HCT116 (cell line): ENCODE data around the gene DUOXA1. TPM values are rescaled to one million over a fixed set of nuclear protein-coding genes. Genes with fewer than 3 reads are reported as not detected.

Experiments used
- ATAC-seq: fragments of 200-7000 bp; cut with Tn5 transposase; 2 replicates; pipeline ENCODE4 v1.9.1; 2020; ENCODE audit warnings: mild to moderate bottlenecking, moderate library complexity
- BruUV-seq: library from RNA; stranded (reverse); fragments of 400-500 nt; replicated peaks from 2 replicates; lab custom pipeline; 2021; lab: Mats Ljungman, UMichigan
- CTCF ChIA-PET: fragments of 300-600 bp; sonication (Branson Sonifier 250); formaldehyde crosslinking; loops from one replicate; lab custom pipeline; 2021; ENCODE audit warnings: antibody characterized with exemption; lab: Charles Lee
- POLR2A ChIA-PET: fragments of 300-600, 350-600 bp; sonication (Branson Sonifier 250); formaldehyde crosslinking; loops from one replicate; lab custom pipeline; 2021; ENCODE audit warnings: antibody characterized with exemption; lab: Charles Lee
- RAD21 ChIA-PET, 2 experiments: fragments of 300-600 bp; sonication (Branson Sonifier 250); formaldehyde crosslinking; loops; one replicate each; lab custom pipeline; 2023; ENCODE audit warnings: low total read pairs in 2 of 2; ENCODE audit not compliant: uncharacterized antibody in 2 of 2, unreplicated experiment in 2 of 2, low non-redundant PET in 1 of 2; lab: Charles Lee
- DNase-seq: peaks from one replicate; pipeline ENCODE4 v3.0.0-alpha.2; 2010; ENCODE audit warnings: low read depth, low spot score
- H2AFZ ChIP-seq: fragments of 200-600 bp; shearing (Covaris generic), sonication (generic); 2 replicates; pipeline ENCODE4 v1.6.1; 2017; ENCODE audit warnings: low read depth, mixed run types, mixed read lengths, antibody characterized with exemption, low read length; ENCODE audit not compliant: poor library complexity, severe bottlenecking
- H3K27ac ChIP-seq: 2 replicates; pipeline ENCODE4 v1.5.1; 2012; ENCODE audit warnings: low read depth, low read length
- H3K27me3 ChIP-seq: fragments of 200-600 bp; sonication (generic); 2 replicates; pipeline ENCODE4 v1.6.1; 2016; ENCODE audit warnings: mixed run types, low read length, mixed read lengths; ENCODE audit not compliant: insufficient read depth
- H3K36me3 ChIP-seq, 2 experiments: fragments of 200-500 bp in 1 of 2; fragments of 200-600 bp in 1 of 2; sonication (Bioruptor generic) in 1 of 2; sonication (generic) in 1 of 2; 2 replicates each; pipeline versions ENCODE4 v1.5.1 to v1.6.1; 2014 to 2016; ENCODE audit warnings: low read length in 2 of 2, inconsistent platforms in 1 of 2, mixed read lengths in 1 of 2, mixed run types in 1 of 2; ENCODE audit not compliant: insufficient read depth in 2 of 2, control insufficient read depth in 1 of 2
- H3K4me1 ChIP-seq, 2 experiments: fragments of 200-600 bp in 1 of 2; sonication (generic) in 1 of 2; 2 replicates each; pipeline versions ENCODE4 v1.5.1 to v1.6.1; 2012 to 2017; ENCODE audit warnings: low read length in 2 of 2, inconsistent platforms in 1 of 2, mild to moderate bottlenecking in 1 of 2, mixed read lengths in 1 of 2, mixed run types in 1 of 2, moderate library complexity in 1 of 2; ENCODE audit not compliant: insufficient read depth in 2 of 2, control insufficient read depth in 1 of 2
- H3K4me2 ChIP-seq: fragments of 200-600 bp; sonication (generic); 2 replicates; pipeline ENCODE4 v1.6.1; 2017; ENCODE audit warnings: mixed run types, low read length, mixed read lengths
- H3K4me3 ChIP-seq, 2 experiments: fragments of 200-600 bp in 1 of 2; sonication (generic) in 1 of 2; replicated peaks in 1 of 2; 2 replicates each; pipeline ENCODE4 v1.5.1; 2011 to 2016; ENCODE audit warnings: low read length in 2 of 2, control low read depth in 1 of 2, low read depth in 1 of 2, mild to moderate bottlenecking in 1 of 2, mixed read lengths in 1 of 2, mixed run types in 1 of 2
- H3K79me2 ChIP-seq: fragments of 200-600 bp; sonication (generic); 2 replicates; pipeline ENCODE4 v1.6.1; 2017; ENCODE audit warnings: mild to moderate bottlenecking, mixed run types, low read length, moderate library complexity, mixed read lengths; ENCODE audit not compliant: insufficient read depth
- H3K9ac ChIP-seq: fragments of 200-600 bp; sonication (generic); 2 replicates; pipeline ENCODE4 v1.6.1; 2016; ENCODE audit warnings: low read length, mixed read lengths
- H3K9me2 ChIP-seq: fragments of 200-600 bp; sonication (generic), shearing (Covaris generic); 2 replicates; pipeline ENCODE4 v1.6.1; 2017; ENCODE audit warnings: mixed run types, mild to moderate bottlenecking, moderate library complexity; ENCODE audit not compliant: insufficient read depth
- H3K9me3 ChIP-seq, 2 experiments: fragments of 200-500 bp in 1 of 2; fragments of 200-600 bp in 1 of 2; sonication (Bioruptor generic) in 1 of 2; sonication (generic) in 1 of 2; 2 replicates each; pipeline ENCODE4 v1.6.1; 2014 to 2017; ENCODE audit warnings: low read length in 2 of 2, mixed read lengths in 2 of 2, inconsistent platforms in 1 of 2, low read depth in 1 of 2, mild to moderate bottlenecking in 1 of 2, mixed run types in 1 of 2, moderate library complexity in 1 of 2; ENCODE audit not compliant: control insufficient read depth in 1 of 2, insufficient read depth in 1 of 2
- H4K20me1 ChIP-seq: fragments of 200-600 bp; sonication (generic), shearing (Covaris generic); 2 replicates; pipeline ENCODE4 v1.6.1; 2017; ENCODE audit warnings: mixed run types, mild to moderate bottlenecking, moderate library complexity; ENCODE audit not compliant: insufficient read depth
- CEBPB ChIP-seq: IDR thresholded peaks from 2 replicates; pipeline ENCODE4 v1.6.1; 2012; ENCODE audit warnings: low read depth
- EGR1 ChIP-seq: IDR thresholded peaks from 2 replicates; pipeline ENCODE4 v1.6.1; 2012; ENCODE audit warnings: low read depth
- EZH2phosphoT487 ChIP-seq: fragments of 200-600 bp; IDR thresholded peaks from 2 replicates; pipeline ENCODE4 v1.6.1; 2018; ENCODE audit warnings: antibody characterized with exemption, borderline replicate concordance
- FOSL1 ChIP-seq: IDR thresholded peaks from 2 replicates; pipeline ENCODE4 v1.6.1; 2012; ENCODE audit warnings: low read depth
- JUND ChIP-seq: IDR thresholded peaks from 2 replicates; pipeline ENCODE4 v1.6.1; 2012
- MAX ChIP-seq: IDR thresholded peaks from 2 replicates; pipeline ENCODE4 v1.6.1; 2012
- POLR2A ChIP-seq: IDR thresholded peaks from 2 replicates; pipeline ENCODE4 v1.7.0; 2011; ENCODE audit warnings: borderline replicate concordance; ENCODE audit not compliant: insufficient read depth, insufficient read length; ENCODE audit errors: extremely low read depth
- POLR2AphosphoS5 ChIP-seq: IDR thresholded peaks from 2 replicates; pipeline ENCODE4 v1.6.1; 2011; ENCODE audit warnings: mild to moderate bottlenecking, low read depth, low read length, moderate library complexity
- RAD21 ChIP-seq: IDR thresholded peaks from 2 replicates; pipeline ENCODE4 v1.6.1; 2012; ENCODE audit warnings: low read depth, mild to moderate bottlenecking
- SIN3A ChIP-seq: IDR thresholded peaks from 2 replicates; pipeline ENCODE4 v1.6.1; 2012; ENCODE audit warnings: low read depth
- SP1 ChIP-seq: IDR thresholded peaks from 2 replicates; pipeline ENCODE4 v1.6.1; 2012; ENCODE audit warnings: low read depth
- SRF ChIP-seq: IDR thresholded peaks from 2 replicates; pipeline ENCODE4 v1.6.1; 2012; ENCODE audit warnings: low read depth
- TCF7L2 ChIP-seq: IDR thresholded peaks from 2 replicates; pipeline ENCODE4 v1.7.0; 2011; ENCODE audit warnings: borderline replicate concordance, inconsistent platforms; ENCODE audit not compliant: insufficient read depth, insufficient read length; ENCODE audit errors: extremely low read depth
- YY1 ChIP-seq: IDR thresholded peaks from 2 replicates; pipeline ENCODE4 v1.6.1; 2011; ENCODE audit warnings: low read length, low read depth, moderate library complexity, mild to moderate bottlenecking; ENCODE audit not compliant: insufficient replicate concordance; ENCODE audit errors: extremely low read depth
- ZNF274 ChIP-seq: fragments of 200-500 bp; sonication (Bioruptor generic); IDR thresholded peaks from 2 replicates; pipeline ENCODE4 v1.6.1; 2014; ENCODE audit warnings: mild to moderate bottlenecking, low read depth, low read length, inconsistent platforms
- intact Hi-C: fragments of 100-400 bp; cut with micrococcal nuclease; formaldehyde crosslinking; loops from 2 replicates; pipeline ENCODE4 v1.10.0; 2022
- total RNA-seq: library from RNA; stranded (reverse); gene quantifications from one replicate; pipeline ENCODE4 v1.2.1, GENCODE V29; 2021; ENCODE audit not compliant: unreplicated experiment
- TF ChIP-seq, protein P1 (sequence below), 3 experiments: fragments of 200-600 bp in 1 of 3; sonication (generic) in 1 of 3; IDR thresholded peaks in 2 of 3; conservative IDR thresholded peaks in 1 of 3; 2 replicates each; pipeline ENCODE4 v1.5.1; 2012 to 2017; ENCODE audit warnings: low read depth in 2 of 3, low read length in 2 of 3, antibody characterized with exemption in 1 of 3, borderline replicate concordance in 1 of 3, control low read depth in 1 of 3, mild to moderate bottlenecking in 1 of 3, mixed read lengths in 1 of 3, mixed run types in 1 of 3, moderate library complexity in 1 of 3; ENCODE audit not compliant: insufficient read depth in 1 of 3
- TF ChIP-seq, protein P2 (sequence below): IDR thresholded peaks from 2 replicates; pipeline ENCODE4 v1.6.1; 2012
- TF ChIP-seq, protein P3 (sequence below): IDR thresholded peaks from 2 replicates; pipeline ENCODE4 v1.6.1; 2012; ENCODE audit warnings: low read depth

Gene DUOXA1
- total RNA-seq, 1 experiment from 2014 or later, result 2.3 TPM

- peak; percentile 12; the same call in 1 of the 2 replicates for ATAC-seq
- no TSS peak for BruUV-seq
Observed at GRCh38 chr15:45150481-45150880, 20.8 kb upstream of the DUOXA1 start.

More at GRCh38 chr15:45150481-45150880, 20.8 kb upstream of the DUOXA1 start:
- H3K9me2 ChIP-seq, result no peaks in the 10 kb centered on the region
- no peaks in the 10 kb centered on the region for H3K79me2 ChIP-seq
- H3K4me2 ChIP-seq, result no peak overlapping the region
- no peaks in the 10 kb centered on the region for H3K9me3 ChIP-seq
- H3K4me1 ChIP-seq, result peaks cover 0 to 4% of the 10 kb centered on the region in 2 experiments; a peak in 1 of 4 replicates
- CTCF ChIA-PET, result interaction anchor here (1.1 to 1.2 kb wide), 2 partner anchors 24 to 32 kb away, joined by 3 read pairs; no protein-coding TSS in a partner anchor
- no peaks in the 10 kb centered on the region for H4K20me1 ChIP-seq
- intact Hi-C loops, result no loop called here
- POLR2A ChIA-PET, result no interaction called here
- H3K36me3 ChIP-seq, result peaks cover 0 to 2% of the 10 kb centered on the region in 2 experiments; a peak in 1 of 4 replicates
- no peak overlapping the region for H3K9ac ChIP-seq
- no peak for DNase-seq
- no peak overlapping the region for H3K4me3 ChIP-seq
- H3K27me3 ChIP-seq, result no peaks in the 10 kb centered on the region
- TF ChIP-seq, protein P1, sequence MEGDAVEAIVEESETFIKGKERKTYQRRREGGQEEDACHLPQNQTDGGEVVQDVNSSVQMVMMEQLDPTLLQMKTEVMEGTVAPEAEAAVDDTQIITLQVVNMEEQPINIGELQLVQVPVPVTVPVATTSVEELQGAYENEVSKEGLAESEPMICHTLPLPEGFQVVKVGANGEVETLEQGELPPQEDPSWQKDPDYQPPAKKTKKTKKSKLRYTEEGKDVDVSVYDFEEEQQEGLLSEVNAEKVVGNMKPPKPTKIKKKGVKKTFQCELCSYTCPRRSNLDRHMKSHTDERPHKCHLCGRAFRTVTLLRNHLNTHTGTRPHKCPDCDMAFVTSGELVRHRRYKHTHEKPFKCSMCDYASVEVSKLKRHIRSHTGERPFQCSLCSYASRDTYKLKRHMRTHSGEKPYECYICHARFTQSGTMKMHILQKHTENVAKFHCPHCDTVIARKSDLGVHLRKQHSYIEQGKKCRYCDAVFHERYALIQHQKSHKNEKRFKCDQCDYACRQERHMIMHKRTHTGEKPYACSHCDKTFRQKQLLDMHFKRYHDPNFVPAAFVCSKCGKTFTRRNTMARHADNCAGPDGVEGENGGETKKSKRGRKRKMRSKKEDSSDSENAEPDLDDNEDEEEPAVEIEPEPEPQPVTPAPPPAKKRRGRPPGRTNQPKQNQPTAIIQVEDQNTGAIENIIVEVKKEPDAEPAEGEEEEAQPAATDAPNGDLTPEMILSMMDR (IDR thresholded peaks at IDR 0.05 in 2 of 3, conservative IDR thresholded peaks at IDR 0.05 in 1 of 3; ENCODE audit: borderline replicate concordance in 1 of 3, insufficient read depth in 1 of 3, low read depth in 2 of 3, low read length in 2 of 3), result no peak
- TF ChIP-seq POLR2A, result no peak
- no peak for TF ChIP-seq SP1
- TF ChIP-seq RAD21, result no peak
- no peak for TF ChIP-seq TCF7L2
- TF ChIP-seq, protein P2, sequence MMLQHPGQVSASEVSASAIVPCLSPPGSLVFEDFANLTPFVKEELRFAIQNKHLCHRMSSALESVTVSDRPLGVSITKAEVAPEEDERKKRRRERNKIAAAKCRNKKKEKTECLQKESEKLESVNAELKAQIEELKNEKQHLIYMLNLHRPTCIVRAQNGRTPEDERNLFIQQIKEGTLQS, result no peak
- no peak for TF ChIP-seq MAX
- TF ChIP-seq POLR2AphosphoS5, result no peak
- TF ChIP-seq SRF, result no peak
- TF ChIP-seq JUND, result no peak
- no peak for TF ChIP-seq ZNF274
- no peak for TF ChIP-seq CEBPB
- TF ChIP-seq SIN3A, result no peak
- TF ChIP-seq, protein P3, sequence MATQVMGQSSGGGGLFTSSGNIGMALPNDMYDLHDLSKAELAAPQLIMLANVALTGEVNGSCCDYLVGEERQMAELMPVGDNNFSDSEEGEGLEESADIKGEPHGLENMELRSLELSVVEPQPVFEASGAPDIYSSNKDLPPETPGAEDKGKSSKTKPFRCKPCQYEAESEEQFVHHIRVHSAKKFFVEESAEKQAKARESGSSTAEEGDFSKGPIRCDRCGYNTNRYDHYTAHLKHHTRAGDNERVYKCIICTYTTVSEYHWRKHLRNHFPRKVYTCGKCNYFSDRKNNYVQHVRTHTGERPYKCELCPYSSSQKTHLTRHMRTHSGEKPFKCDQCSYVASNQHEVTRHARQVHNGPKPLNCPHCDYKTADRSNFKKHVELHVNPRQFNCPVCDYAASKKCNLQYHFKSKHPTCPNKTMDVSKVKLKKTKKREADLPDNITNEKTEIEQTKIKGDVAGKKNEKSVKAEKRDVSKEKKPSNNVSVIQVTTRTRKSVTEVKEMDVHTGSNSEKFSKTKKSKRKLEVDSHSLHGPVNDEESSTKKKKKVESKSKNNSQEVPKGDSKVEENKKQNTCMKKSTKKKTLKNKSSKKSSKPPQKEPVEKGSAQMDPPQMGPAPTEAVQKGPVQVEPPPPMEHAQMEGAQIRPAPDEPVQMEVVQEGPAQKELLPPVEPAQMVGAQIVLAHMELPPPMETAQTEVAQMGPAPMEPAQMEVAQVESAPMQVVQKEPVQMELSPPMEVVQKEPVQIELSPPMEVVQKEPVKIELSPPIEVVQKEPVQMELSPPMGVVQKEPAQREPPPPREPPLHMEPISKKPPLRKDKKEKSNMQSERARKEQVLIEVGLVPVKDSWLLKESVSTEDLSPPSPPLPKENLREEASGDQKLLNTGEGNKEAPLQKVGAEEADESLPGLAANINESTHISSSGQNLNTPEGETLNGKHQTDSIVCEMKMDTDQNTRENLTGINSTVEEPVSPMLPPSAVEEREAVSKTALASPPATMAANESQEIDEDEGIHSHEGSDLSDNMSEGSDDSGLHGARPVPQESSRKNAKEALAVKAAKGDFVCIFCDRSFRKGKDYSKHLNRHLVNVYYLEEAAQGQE, result no peak
- TF ChIP-seq EZH2phosphoT487, result no peak
- TF ChIP-seq FOSL1, result no peak
- TF ChIP-seq YY1, result no peak
- TF ChIP-seq EGR1, result no peak
- no peak overlapping the region for H2AFZ ChIP-seq
- RAD21 ChIA-PET, result no interaction called here
- H3K27ac ChIP-seq, result no peak overlapping the region
